HepG2 (cell line): ENCODE results near the gene MDFIC. TPM values are rescaled to one million over a fixed set of nuclear protein-coding genes. Genes with fewer than 3 reads are reported as not detected.

Experiments used
- ATAC-seq: fragments of 200-7000 bp; cut with Tn5 transposase; 3 replicates; pipeline ENCODE4 v1.9.1; 2020; ENCODE audit warnings: mild to moderate bottlenecking, moderate library complexity
- BruUV-seq: library from RNA; stranded (reverse); fragments of 400-500 nt; replicated peaks from 2 replicates; lab custom pipeline; 2021; lab: Mats Ljungman, UMichigan
- CTCF ChIA-PET: fragments of 300-600 bp; formaldehyde crosslinking; extraction: SDS; loops from one replicate; lab custom pipeline; 2021; ENCODE audit warnings: low total read pairs, inconsistent platforms, low intra/inter-chr PET ratio; lab: Yijun Ruan, JAX
- POLR2A ChIA-PET: fragments of 350-600 bp; sonication (Branson Sonifier 250); formaldehyde crosslinking; loops from one replicate; lab custom pipeline; 2020; ENCODE audit warnings: antibody characterized with exemption, inconsistent platforms; lab: Yijun Ruan, JAX
- DNase-seq: peaks from one replicate; pipeline ENCODE4 v3.0.0-alpha.2; 2015; ENCODE audit warnings: low spot score
- FAIRE-seq: peaks from 3 replicates; lab custom pipeline; 2011; peaks lifted over from hg19 to GRCh38; lab: Jason Lieb, UNC
- H2AFZ ChIP-seq: one replicate; pipeline ENCODE4 v1.6.1; 2011; ENCODE audit warnings: low read length, inconsistent platforms
- H3K27ac ChIP-seq: fragments of 300-600 bp; 3 replicates; pipeline ENCODE4 v1.8.0; 2011; ENCODE audit warnings: mixed run types, mild to moderate bottlenecking, mixed read lengths, low read length, inconsistent platforms; ENCODE audit not compliant: insufficient read depth; ENCODE audit errors: extremely low read length
- H3K27me3 ChIP-seq, 2 experiments: fragments of 200-600 bp in 1 of 2; 2 replicates in 1 of 2; 3 replicates in 1 of 2; pipeline versions ENCODE4 v1.6.0 to v1.8.0; 2011; ENCODE audit warnings: low read length in 2 of 2, mild to moderate bottlenecking in 2 of 2, moderate library complexity in 2 of 2, inconsistent platforms in 1 of 2; ENCODE audit not compliant: insufficient read depth in 2 of 2, control insufficient read depth in 1 of 2
- H3K36me3 ChIP-seq, 2 experiments: fragments of 200-600 bp in 1 of 2; replicated peaks in 1 of 2; 2 replicates in 1 of 2; 3 replicates in 1 of 2; pipeline versions ENCODE4 v1.5.1 to v1.8.0; 2011; ENCODE audit warnings: low read length in 2 of 2, inconsistent platforms in 1 of 2; ENCODE audit not compliant: insufficient read depth in 2 of 2, control insufficient read depth in 1 of 2
- H3K4me1 ChIP-seq: 2 replicates; pipeline ENCODE4 v1.5.1; 2012; ENCODE audit warnings: low read length, inconsistent platforms; ENCODE audit not compliant: insufficient read depth
- H3K4me2 ChIP-seq: 2 replicates; pipeline ENCODE4 v1.6.0; 2011; ENCODE audit warnings: low read depth, low read length, inconsistent platforms
- H3K4me3 ChIP-seq, 3 experiments: fragments of 200-600 bp in 1 of 3; sonication (generic), shearing (Covaris generic) in 1 of 3; replicated peaks in 1 of 3; 2 replicates each; pipeline ENCODE4 v1.5.1; 2011 to 2016; ENCODE audit warnings: low read length in 3 of 3, inconsistent platforms in 2 of 3, low read depth in 2 of 3, mild to moderate bottlenecking in 2 of 3, control low read depth in 1 of 3, mixed read lengths in 1 of 3; ENCODE audit not compliant: insufficient read depth in 1 of 3
- H3K79me2 ChIP-seq: one replicate; pipeline ENCODE4 v1.6.1; 2011; ENCODE audit warnings: low read length, inconsistent platforms; ENCODE audit not compliant: insufficient read depth
- H3K9ac ChIP-seq: 2 replicates; pipeline ENCODE4 v1.6.0; 2011; ENCODE audit warnings: mild to moderate bottlenecking, low read depth, low read length, inconsistent platforms; ENCODE audit not compliant: insufficient read depth
- H3K9me3 ChIP-seq: 2 replicates; pipeline ENCODE4 v1.5.1; 2012; ENCODE audit warnings: mild to moderate bottlenecking, low read length
- H4K20me1 ChIP-seq: 2 replicates; pipeline ENCODE4 v1.6.0; 2011; ENCODE audit warnings: inconsistent platforms, mild to moderate bottlenecking, low read length, moderate library complexity; ENCODE audit not compliant: insufficient read depth
- ATF2 ChIP-seq: sonication (generic); formaldehyde crosslinking; IDR thresholded peaks from 2 replicates; pipeline ENCODE4 v1.4.0; 2020; ENCODE audit warnings: missing genetic modification reagents
- DNMT1 ChIP-seq: sonication (generic); formaldehyde crosslinking; IDR thresholded peaks from 2 replicates; pipeline ENCODE4 v1.5.1; 2020; ENCODE audit warnings: mild to moderate bottlenecking, missing genetic modification reagents
- DNMT3B ChIP-seq: conservative IDR thresholded peaks from 2 replicates; pipeline ENCODE4 v1.6.1; 2016; ENCODE audit warnings: missing biosample characterization, control low read depth
- HNRNPL ChIP-seq: fragments of 200-400 bp; formaldehyde crosslinking; IDR thresholded peaks from 2 replicates; pipeline ENCODE4 v1.6.1; 2017; ENCODE audit warnings: mild to moderate bottlenecking, low read depth, low read length
- HNRNPLL ChIP-seq: fragments of 200-400 bp; formaldehyde crosslinking; IDR thresholded peaks from 2 replicates; pipeline ENCODE4 v1.6.1; 2017; ENCODE audit warnings: mild to moderate bottlenecking, low read depth, low read length; ENCODE audit not compliant: poor library complexity, severe bottlenecking
- IRF9 ChIP-seq: sonication (generic); formaldehyde crosslinking; IDR thresholded peaks from 2 replicates; pipeline ENCODE4 v1.8.0; 2022; ENCODE audit warnings: missing genetic modification reagents, mild to moderate bottlenecking, borderline replicate concordance
- MAFG ChIP-seq: sonication (generic); formaldehyde crosslinking; IDR thresholded peaks from 2 replicates; pipeline ENCODE4 v1.5.1; 2020; ENCODE audit warnings: mild to moderate bottlenecking, missing genetic modification reagents
- MEIS2 ChIP-seq: sonication (generic); formaldehyde crosslinking; IDR thresholded peaks from 2 replicates; pipeline ENCODE4 v1.9.0; 2021; ENCODE audit warnings: mild to moderate bottlenecking, missing genetic modification reagents
- NR1H2 ChIP-seq: sonication (generic); formaldehyde crosslinking; IDR thresholded peaks from 2 replicates; pipeline ENCODE4 v1.8.1; 2022; ENCODE audit warnings: low read depth, missing genetic modification reagents, borderline replicate concordance
- RERE ChIP-seq: IDR thresholded peaks from 2 replicates; pipeline ENCODE4 v1.6.1; 2016; ENCODE audit warnings: low read depth, missing genetic modification reagents, missing compliant biosample characterization
- SMYD3 ChIP-seq: sonication (generic); formaldehyde crosslinking; IDR thresholded peaks from 2 replicates; pipeline ENCODE4 v1.8.1; 2023; ENCODE audit warnings: mild to moderate bottlenecking, missing genetic modification reagents
- SOX5 ChIP-seq: IDR thresholded peaks from 2 replicates; pipeline ENCODE4 v1.6.1; 2016; ENCODE audit warnings: borderline replicate concordance
- ZNF235 ChIP-seq: sonication (generic); formaldehyde crosslinking; IDR thresholded peaks from 2 replicates; pipeline ENCODE4 v1.8.1; 2023; ENCODE audit warnings: mild to moderate bottlenecking, missing genetic modification reagents, borderline replicate concordance
- ZNF329 ChIP-seq: sonication (generic); formaldehyde crosslinking; IDR thresholded peaks from 2 replicates; pipeline ENCODE4 v1.9.0; 2021; ENCODE audit warnings: low read depth, mild to moderate bottlenecking, missing genetic modification reagents
- ZNF563 ChIP-seq: sonication (generic); formaldehyde crosslinking; IDR thresholded peaks from 2 replicates; pipeline ENCODE4 v1.8.0; 2022; ENCODE audit warnings: mild to moderate bottlenecking, moderate library complexity, missing genetic modification reagents
- ZNF598 ChIP-seq: sonication (generic); formaldehyde crosslinking; IDR thresholded peaks from 2 replicates; pipeline ENCODE4 v1.5.1; 2020; ENCODE audit warnings: mild to moderate bottlenecking, missing genetic modification reagents, borderline replicate concordance
- ZNF709 ChIP-seq: sonication (generic); formaldehyde crosslinking; IDR thresholded peaks from 2 replicates; pipeline ENCODE4 v1.5.0; 2020; ENCODE audit warnings: mild to moderate bottlenecking, missing genetic modification reagents
- ZSCAN31 ChIP-seq: sonication (generic); formaldehyde crosslinking; IDR thresholded peaks from 2 replicates; pipeline ENCODE4 v1.5.0; 2020; ENCODE audit warnings: low read depth, mild to moderate bottlenecking, missing genetic modification reagents
- WGBS: methylation state at CpG from one replicate; pipeline ENCODE4 v1.1.6; 2017; ENCODE audit warnings: low lambda C conversion rate; 5-methylcytosine and 5-hydroxymethylcytosine counted together
- in situ Hi-C: cut with HindIII; loops from 2 replicates; pipeline ENCODE4 v1.10.0; 2017; ENCODE audit warnings: low pct_unique_long_range_greater_than_20kb; ENCODE audit not compliant: extremely low pct_ligation_motif_present
- intact Hi-C: fragments of 100-400 bp; cut with micrococcal nuclease; formaldehyde crosslinking; loops from one replicate; pipeline ENCODE4 v1.10.0; 2022; ENCODE audit not compliant: unreplicated experiment
- polyA plus RNA-seq, 8 experiments: library from polyadenylated mRNA; depleted of rRNA in 3 of 8; stranded (reverse) in 7 of 8; unstranded in 1 of 8; fragments of >200 nt; fragmentation: Illumina TruSeq in 4 of 8; extraction: Trizol in 4 of 8; gene quantifications; 2 replicates each; pipeline versions ENCODE4 v1.2.1 to v1.2.3, GENCODE V29; 2011 to 2016; ENCODE audit warnings: low read depth in 4 of 8, missing spikeins in 1 of 8, mixed read lengths in 1 of 8; ENCODE audit not compliant: insufficient read depth in 1 of 8
- total RNA-seq, 5 experiments: library from RNA; depleted of rRNA; stranded (reverse); fragments of >200 nt; fragmentation: Illumina TruSeq; extraction: Trizol; gene quantifications; 2 replicates each; pipeline ENCODE4 v1.2.3, GENCODE V29; 2016; ENCODE audit warnings: low read depth in 1 of 5

The MDFIC gene
- total and polyA plus RNA-seq, 2 of the 13 experiments (the other 11 are each of a cell fraction or from before 2014, with no cell fraction given) = 0.13 TPM; not detected in 1

DNA sequence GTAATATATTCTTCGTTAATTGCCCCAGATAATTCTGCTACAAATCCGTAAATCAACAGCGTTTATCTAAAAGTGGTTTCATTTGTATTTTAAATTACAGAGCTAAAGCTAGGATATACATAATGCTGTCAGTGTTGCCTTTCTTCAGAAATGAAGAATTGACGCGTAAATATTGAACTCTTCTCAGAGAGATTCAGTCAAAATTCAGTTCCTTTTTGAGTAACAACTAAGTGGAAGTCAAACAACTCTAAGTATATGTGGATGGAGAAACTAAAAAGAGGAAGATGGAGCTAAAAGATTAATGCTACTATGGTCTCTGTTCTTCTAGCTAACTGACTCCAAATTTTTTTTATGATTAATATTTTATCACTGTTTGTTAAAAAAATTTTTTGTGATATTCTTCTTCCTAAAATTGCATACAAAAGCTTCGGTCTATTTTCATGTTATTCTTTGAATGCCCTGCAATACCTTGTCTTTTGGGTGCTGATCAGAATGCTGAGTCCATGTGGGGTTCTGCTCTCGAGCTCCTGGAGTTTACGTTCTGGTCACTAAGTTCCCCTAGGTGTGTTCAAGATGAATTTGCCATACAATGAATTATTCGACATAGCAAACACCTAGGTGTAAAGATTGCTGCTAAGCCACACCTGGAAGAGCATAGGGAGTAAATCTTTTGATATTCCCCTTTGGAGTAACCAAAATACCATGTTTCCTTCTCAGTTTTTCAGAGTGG lies 20.7 kb downstream of the MDFIC start:
- H3K36me3 ChIP-seq = no peaks in the 10 kb centered on the region
- H3K9me3 ChIP-seq = no peaks in the 10 kb centered on the region
- H3K4me2 ChIP-seq = no peak overlapping the region
- no peak overlapping the region for H3K4me3 ChIP-seq
- POLR2A ChIA-PET = no interaction called here
- no peak for FAIRE-seq
- BruUV-seq = no TSS peak
- ATAC-seq = no peak
- no peak overlapping the region for H3K27ac ChIP-seq
- WGBS = 52% methylated on average over 9 of the region's 9 CpGs
- no peaks in the 10 kb centered on the region for H3K27me3 ChIP-seq
- no peaks in the 10 kb centered on the region for H4K20me1 ChIP-seq
- DNase-seq = no peak
- intact Hi-C loops (no loop called here), in situ Hi-C loops (no loop called here)
- H3K4me1 ChIP-seq = no peaks in the 10 kb centered on the region
- no peak overlapping the region for H2AFZ ChIP-seq
- CTCF ChIA-PET = no interaction called here
- no peaks in the 10 kb centered on the region for H3K79me2 ChIP-seq
- H3K9ac ChIP-seq = no peak overlapping the region
- no peak for TF ChIP-seq ZNF598 (CRISPR knock-in tag)
- TF ChIP-seq IRF9 (CRISPR knock-in tag) = no peak
- TF ChIP-seq ZNF329 (CRISPR knock-in tag) = no peak
- no peak for TF ChIP-seq SOX5 (CRISPR knock-in tag)
- no peak for TF ChIP-seq ATF2
- no peak for TF ChIP-seq RERE
- TF ChIP-seq ZNF563 (CRISPR knock-in tag) = no peak
- no peak for TF ChIP-seq ZNF235 (CRISPR knock-in tag)
- no peak for TF ChIP-seq ZSCAN31 (CRISPR knock-in tag)
- TF ChIP-seq HNRNPLL = no peak
- no peak for TF ChIP-seq ZNF709 (CRISPR knock-in tag)
- TF ChIP-seq MAFG (CRISPR knock-in tag) = no peak
- TF ChIP-seq MEIS2 (CRISPR knock-in tag) = no peak
- TF ChIP-seq NR1H2 (CRISPR knock-in tag) = no peak
- no peak for TF ChIP-seq DNMT3B (CRISPR knock-in tag)
- no peak for TF ChIP-seq DNMT1
- no peak for TF ChIP-seq HNRNPL
- TF ChIP-seq SMYD3 (CRISPR knock-in tag) = no peak
